ENCODE results near the gene SRPX. TPM values are rescaled to one million over a fixed set of nuclear protein-coding genes. Genes with fewer than 3 reads are reported as not detected.

Gene SRPX
- total RNA-seq, 1 donor from 2014 or later: 59.0 TPM

- intact Hi-C loops (cut with DNase I): no loop called here
- DNase-seq: no peak
- TF ChIP-seq CTCF (IDR thresholded peaks at IDR 0.05): no peak
- ATAC-seq: no peak
- no peak overlapping the region for H3K4me3 ChIP-seq
- H3K27me3 ChIP-seq (ENCODE audit: low read depth): no peaks in the 10 kb centered on the region
- H3K4me1 ChIP-seq: no peaks in the 10 kb centered on the region
- H3K9me3 ChIP-seq: no peaks in the 10 kb centered on the region
- no peaks in the 10 kb centered on the region for H3K36me3 ChIP-seq
- no peak overlapping the region for H3K27ac ChIP-seq
Measured at GRCh38 chrX:38206542-38206941, 14.1 kb downstream of the SRPX start.

GRCh38 chrX:38206036-38206435 lies 14.6 kb downstream of the SRPX start:
- DNase-seq (no peak), ATAC-seq (no peak)
- Histone ChIP-seq H3K27ac (no peak overlapping the region), H3K4me3 (no peak overlapping the region), H3K9me3 (no peaks in the 10 kb centered on the region), H3K4me1 (no peaks in the 10 kb centered on the region), H3K27me3 (ENCODE audit: low read depth) (no peaks in the 10 kb centered on the region), H3K36me3 (no peaks in the 10 kb centered on the region)
- TF ChIP-seq CTCF (IDR thresholded peaks at IDR 0.05): no peak
- intact Hi-C loops (cut with DNase I): no loop called here

- DNase-seq (no peak), ATAC-seq (no peak)
- Histone ChIP-seq H3K27ac (no peak overlapping the region), H3K27me3 (ENCODE audit: low read depth) (no peaks in the 10 kb centered on the region), H3K4me3 (no peak overlapping the region), H3K4me1 (no peaks in the 10 kb centered on the region), H3K36me3 (no peaks in the 10 kb centered on the region), H3K9me3 (no peaks in the 10 kb centered on the region)
- no peak for TF ChIP-seq CTCF (IDR thresholded peaks at IDR 0.05)
- intact Hi-C loops (cut with DNase I): no loop called here
Measured at GRCh38 chrX:38205039-38205438, 15.6 kb downstream of the SRPX start.

- H3K4me1 ChIP-seq: no peaks in the 10 kb centered on the region
- TF ChIP-seq CTCF (IDR thresholded peaks at IDR 0.05): peak; percentile 41
- H3K27ac ChIP-seq: no peak overlapping the region
- H3K36me3 ChIP-seq: no peaks in the 10 kb centered on the region
- DNase-seq (no peak), ATAC-seq (no peak)
- H3K9me3 ChIP-seq: no peaks in the 10 kb centered on the region
- no peaks in the 10 kb centered on the region for H3K27me3 ChIP-seq (ENCODE audit: low read depth)
- intact Hi-C loops (cut with DNase I): no loop called here
- no peak overlapping the region for H3K4me3 ChIP-seq
Measured at GRCh38 chrX:38192007-38192810, 28.5 kb downstream of the SRPX start.

- TF ChIP-seq CTCF (IDR thresholded peaks at IDR 0.05): no peak
- Histone ChIP-seq H3K27me3 (ENCODE audit: low read depth) (no peaks in the 10 kb centered on the region), H3K9me3 (no peaks in the 10 kb centered on the region), H3K4me3 (no peak overlapping the region), H3K4me1 (no peaks in the 10 kb centered on the region), H3K36me3 (no peaks in the 10 kb centered on the region), H3K27ac (no peak overlapping the region)
- DNase-seq: no peak
- no peak for ATAC-seq
- intact Hi-C loops (cut with DNase I): no loop called here
Measured at GRCh38 chrX:38189431-38190250, 31.0 kb downstream of the SRPX start.

Measured in lower lobe of right lung (tissue), 2 donors.